Renal cortical epithelial cell (primary cell): ENCODE results near the gene POU6F2. TPM values are rescaled to one million over a fixed set of nuclear protein-coding genes. Genes with fewer than 3 reads are reported as not detected.

Experiments
- DNase-seq: peaks from one replicate; pipeline ENCODE4 v3.0.0-alpha.2; 2011; ENCODE audit warnings: low read depth
- total RNA-seq: library from RNA; depleted of rRNA; stranded (reverse); fragments of >200 nt; gene quantifications from 2 replicates; pipeline ENCODE4 v1.2.3, GENCODE V29; 2014

The POU6F2 gene
- total RNA-seq, 1 donor from 2014 or later, result not detected

GRCh38 chr7:39402034-39402433 lies 424.3 kb downstream of the POU6F2 start:
- no peak for DNase-seq

DNA sequence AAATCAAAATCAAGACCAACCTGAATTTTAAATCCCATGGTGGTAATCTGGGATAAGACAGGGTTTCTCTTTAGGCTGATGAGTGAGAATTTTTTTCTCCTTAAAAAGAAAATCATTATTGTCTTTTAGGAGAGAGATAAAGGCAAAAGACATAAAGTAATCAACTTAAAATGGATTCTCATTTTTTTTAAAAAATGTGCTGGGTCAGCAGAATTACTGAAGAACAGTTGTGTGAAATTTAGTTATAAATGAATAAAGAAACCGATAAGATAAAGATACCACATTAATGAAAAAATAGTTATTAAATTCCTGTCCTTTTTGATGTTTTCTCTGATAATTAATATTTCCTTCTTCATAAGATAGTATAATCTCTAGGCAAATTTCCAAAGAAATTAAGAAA lies 427.2 kb downstream of the POU6F2 start:
- DNase-seq, result no peak

DNA sequence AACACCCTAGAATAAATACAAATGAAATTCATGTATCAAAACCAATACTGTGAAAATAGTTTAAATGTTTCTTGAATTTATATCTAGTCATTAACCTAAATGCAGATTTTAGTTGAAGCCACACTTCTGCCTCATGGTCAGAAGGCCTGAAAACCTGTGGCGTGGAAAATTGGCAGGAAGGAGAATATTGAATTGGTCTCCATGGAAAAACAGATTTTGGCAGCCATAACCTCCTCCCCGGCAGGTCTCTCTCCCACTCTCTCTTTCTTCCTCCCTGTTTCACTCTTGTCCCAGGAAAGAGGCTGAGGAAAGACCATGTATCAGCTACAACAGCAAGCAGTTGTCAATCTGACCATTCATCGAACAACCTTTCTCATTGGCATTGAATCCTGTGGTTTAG lies 427.9 kb downstream of the POU6F2 start:
- no peak for DNase-seq

GRCh38 chr7:39406467-39406866 lies 428.8 kb downstream of the POU6F2 start:
- DNase-seq, result peak; percentile 68

GRCh38 chr7:39407137-39407536 lies 429.4 kb downstream of the POU6F2 start:
- no peak for DNase-seq

DNA sequence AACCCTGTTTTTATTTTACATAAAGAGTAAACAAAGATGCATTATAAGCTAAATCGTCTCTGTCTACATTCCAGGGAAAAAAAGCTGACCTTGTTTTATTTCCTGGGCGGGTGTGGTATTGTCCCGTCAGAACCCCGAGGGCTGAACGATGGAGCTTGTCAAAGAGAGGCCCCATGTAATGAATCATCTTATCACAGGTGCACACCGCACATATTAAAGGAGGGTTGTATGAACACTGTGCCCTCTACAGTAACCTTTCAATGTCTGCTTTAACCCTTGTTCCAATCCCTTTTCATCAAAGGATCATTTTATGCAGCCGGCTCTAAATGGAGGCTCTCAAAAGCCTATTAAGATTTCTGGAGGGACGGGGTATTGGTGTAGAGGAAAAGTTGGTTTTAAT lies 430.0 kb downstream of the POU6F2 start:
- no peak for DNase-seq

DNA sequence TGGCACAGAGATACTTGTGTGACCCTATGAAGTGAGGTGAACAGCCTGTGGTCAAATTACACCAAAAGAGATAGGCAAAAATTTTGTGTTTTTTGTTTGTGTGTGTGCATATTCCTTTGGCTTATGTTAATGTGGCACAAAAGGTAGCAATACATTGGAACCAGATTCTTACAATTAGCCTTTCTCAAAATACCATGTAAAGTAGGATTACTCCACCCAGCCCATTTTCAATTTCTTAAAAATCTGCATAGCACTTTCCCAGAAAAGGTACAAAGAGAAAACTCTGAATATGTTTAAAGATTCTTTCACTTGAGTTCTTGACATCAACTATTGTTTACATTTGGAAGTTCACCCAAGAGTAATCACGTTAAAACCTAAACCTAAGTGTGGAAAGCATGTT lies 431.2 kb downstream of the POU6F2 start:
- DNase-seq, result no peak

DNA sequence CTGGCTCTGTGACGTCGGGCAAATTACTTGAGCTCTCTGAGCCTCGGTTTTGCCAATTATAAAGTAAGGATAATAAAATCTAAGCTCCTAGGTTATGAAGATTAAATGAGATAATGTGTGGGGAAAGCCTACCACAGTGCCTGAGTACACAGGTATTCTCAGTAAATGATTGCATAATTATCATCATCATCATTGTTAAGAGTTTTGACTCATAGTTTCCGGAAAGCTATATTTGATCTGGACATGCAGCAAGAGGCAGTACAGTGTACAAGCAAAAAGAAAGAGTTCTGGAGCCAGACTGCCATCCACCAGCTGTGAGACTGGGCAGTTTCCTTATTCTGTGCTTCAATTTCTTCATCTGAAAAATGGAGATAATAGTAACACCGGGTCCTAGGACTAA lies 432.9 kb downstream of the POU6F2 start:
- DNase-seq, result peak; percentile 30

DNA sequence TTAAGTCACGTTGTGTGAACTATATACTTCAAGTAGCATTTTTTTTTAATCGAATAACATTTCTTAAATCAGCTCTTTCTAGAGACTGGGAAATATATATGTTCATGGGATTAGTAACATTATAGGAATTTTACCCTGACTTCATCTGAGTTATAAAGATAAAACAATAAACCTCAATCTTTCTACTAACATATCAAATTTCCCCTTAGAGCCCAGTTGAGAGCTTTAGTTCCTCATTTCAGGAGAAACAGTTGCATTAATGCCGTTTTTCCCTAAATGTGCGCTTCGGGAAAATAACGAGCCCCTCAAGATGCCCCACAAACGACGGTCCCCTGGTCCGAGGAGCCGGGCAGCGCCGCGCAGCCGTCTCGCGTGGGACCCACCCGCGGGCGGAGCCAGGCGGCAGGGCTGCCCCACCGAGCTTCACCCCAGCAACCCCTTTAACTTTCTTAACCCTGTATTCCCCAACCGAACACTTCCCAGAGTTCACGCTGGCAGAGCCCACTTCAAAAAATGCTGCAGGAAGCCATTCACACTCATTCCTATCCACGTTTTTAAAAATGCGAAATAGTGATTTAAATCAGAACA lies 436.0 kb downstream of the POU6F2 start:
- DNase-seq, result no peak

- no peak for DNase-seq
Measured at GRCh38 chr7:39414224-39415035, 436.7 kb downstream of the POU6F2 start.

DNA sequence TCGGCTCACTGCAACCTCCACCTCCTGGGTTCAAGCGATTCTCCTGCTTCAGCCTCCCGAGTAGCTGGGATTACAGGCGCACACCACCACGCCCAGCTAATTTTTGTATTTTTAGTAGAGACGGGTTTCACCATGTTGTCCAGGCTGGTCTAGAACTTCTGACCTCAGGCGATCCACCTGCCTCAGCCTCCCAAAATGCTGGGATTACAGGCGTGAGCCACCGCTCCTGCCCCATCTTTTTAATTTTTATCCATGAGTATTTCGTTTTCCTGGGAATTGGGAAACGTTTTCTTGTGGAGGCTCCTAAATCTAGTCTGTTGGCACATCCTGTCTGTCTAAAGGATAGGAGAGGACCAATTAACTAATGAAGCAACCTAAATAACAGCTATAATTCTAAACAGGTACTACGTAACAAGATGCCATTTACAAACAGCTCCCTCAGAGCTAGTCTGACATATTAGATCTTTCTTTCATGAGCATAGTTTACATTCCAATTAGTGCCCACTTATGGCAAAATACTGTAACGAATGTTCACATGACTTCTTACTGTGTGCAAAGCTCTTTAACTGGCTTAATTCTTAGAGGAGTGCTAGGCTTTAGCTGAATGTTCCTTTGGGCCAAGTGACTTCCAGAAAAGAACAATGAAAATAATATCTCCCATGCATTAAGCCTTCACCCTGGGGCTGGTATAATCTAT lies 437.5 kb downstream of the POU6F2 start:
- no peak for DNase-seq

DNA sequence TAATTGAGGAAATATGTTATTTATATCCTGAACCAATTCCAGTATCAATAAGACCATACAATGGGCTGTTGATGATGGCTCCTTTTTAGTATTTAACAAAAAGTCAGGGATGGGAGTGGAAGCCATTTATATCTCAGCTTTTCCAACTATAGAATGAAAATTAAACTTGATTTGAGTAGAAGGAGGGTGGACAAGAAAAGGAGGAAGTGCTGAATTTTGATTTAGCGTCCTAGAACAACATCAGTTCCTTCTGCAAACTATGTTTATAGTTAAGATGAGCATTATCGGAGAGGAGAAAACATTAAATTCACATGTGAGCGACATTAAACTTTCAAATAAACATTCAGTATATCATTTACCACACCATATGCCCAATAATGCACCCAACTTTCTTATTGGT lies 439.2 kb downstream of the POU6F2 start:
- DNase-seq, result no peak

GRCh38 chr7:39417642-39418041 lies 439.9 kb downstream of the POU6F2 start:
- no peak for DNase-seq

GRCh38 chr7:39421251-39421650 lies 443.5 kb downstream of the POU6F2 start:
- no peak for DNase-seq

DNA sequence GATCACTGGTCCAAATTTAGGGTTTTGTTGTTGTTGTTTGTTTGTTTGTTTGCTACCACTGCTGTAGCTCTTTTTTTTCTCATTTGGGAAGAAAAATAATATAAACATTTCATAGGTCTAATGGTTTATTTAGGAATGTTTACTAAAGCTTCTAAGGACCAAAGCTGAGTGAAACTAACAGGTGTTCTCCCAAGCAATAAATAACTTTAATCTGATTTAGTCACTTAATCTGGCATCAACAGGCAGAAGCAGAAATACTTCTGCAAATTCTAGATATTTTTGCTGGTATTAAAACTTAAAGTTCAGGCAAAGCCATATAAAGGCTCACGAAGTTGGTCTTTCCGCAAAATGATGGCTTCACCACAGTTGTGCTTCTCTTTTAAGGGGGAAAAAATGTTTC lies 444.0 kb downstream of the POU6F2 start:
- DNase-seq, result no peak

DNA sequence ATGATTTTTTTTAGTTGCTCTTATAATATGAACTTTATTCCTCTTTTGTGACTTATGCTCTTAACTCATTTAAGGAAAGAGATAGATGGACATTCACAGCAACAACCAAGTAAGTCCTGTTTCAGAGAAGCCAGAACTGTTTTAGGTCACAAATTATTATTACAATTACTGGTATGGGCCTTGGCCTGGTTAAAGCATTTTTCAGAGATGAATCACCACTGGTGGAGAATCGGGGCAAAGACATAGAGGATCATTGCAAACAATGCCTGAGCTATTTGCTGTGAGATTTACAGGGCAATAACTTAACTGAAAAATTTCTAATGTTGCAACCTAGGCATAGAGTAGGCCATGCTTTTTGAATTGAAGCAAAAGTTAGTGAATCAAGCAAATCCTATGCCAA lies 450.5 kb downstream of the POU6F2 start:
- DNase-seq, result peak; percentile 86

- DNase-seq, result peak; percentile 42
Measured at GRCh38 chr7:39429421-39429820, 451.7 kb downstream of the POU6F2 start.

DNA sequence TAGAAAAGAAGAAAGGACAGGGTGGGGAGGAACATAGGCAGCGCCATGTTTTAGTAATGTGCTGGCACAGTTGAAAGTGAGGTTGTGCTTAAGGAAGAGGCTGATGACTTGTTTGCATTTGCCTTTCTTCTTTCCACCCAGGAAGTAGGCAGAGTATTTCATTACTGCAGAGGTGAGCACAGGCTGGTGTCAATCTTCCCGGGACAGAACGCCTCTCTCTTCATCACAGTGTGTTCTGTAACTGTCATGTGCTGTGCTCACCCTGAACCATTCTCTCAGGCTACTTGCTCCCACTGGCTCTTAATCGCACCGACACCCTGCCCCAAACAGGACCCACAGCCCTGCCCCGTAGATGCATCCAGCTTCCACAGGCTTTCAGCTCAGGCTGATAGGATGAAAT lies 452.7 kb downstream of the POU6F2 start:
- no peak for DNase-seq

GRCh38 chr7:39430909-39431641 lies 453.4 kb downstream of the POU6F2 start:
- no peak for DNase-seq

GRCh38 chr7:39432368-39432767 lies 454.7 kb downstream of the POU6F2 start:
- DNase-seq, result no peak

- no peak for DNase-seq
Measured at GRCh38 chr7:39432807-39433416, 455.2 kb downstream of the POU6F2 start.

DNA sequence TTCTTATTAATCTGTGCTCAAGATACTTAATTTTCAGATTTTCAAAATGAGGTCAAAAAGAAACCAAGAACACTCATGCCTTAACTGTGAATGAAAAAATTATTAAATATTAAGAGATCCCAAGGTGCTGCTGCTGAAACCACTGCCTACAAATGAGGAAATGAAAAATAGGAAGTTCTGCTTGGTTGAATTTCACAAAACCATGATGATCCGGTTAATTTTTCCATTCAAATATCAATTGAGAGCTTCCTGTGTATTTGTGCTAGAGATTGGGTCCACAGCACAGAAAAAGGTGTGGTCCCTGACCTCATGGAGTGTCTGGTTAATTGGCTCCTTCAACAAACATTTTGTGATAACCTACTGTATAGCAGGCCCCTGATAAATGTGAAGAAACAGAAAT lies 455.8 kb downstream of the POU6F2 start:
- no peak for DNase-seq
